LNCAP (cell line): ENCODE results near the gene GUCA2A.

Experiments used
- CTCF ChIP-seq: fragments of 450-650 bp; IDR thresholded peaks from 2 replicates; pipeline ENCODE4 v1.5.1; 2017; ENCODE audit warnings: mild to moderate bottlenecking

Gene GUCA2A

DNA sequence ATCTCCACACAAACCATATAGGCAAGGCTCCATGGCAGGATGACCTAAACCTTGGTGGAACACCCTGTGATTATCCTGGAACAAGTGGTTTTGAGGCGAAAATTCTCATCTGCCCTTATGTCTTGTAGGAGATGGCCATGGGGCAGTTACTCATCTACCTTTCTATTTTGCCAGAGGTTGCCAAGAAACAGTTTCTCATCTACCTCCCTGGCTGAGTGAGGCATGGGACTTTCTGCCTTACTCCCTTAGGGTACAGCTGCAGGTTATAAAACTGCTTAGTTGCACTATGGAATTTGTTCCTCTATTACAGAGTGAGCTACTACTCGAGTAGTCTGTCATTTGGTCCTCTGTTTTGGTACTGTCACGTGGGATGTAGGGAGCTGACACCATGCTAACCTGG, 31.3 kb upstream of the GUCA2A start:
- TF ChIP-seq CTCF, result no peak

DNA sequence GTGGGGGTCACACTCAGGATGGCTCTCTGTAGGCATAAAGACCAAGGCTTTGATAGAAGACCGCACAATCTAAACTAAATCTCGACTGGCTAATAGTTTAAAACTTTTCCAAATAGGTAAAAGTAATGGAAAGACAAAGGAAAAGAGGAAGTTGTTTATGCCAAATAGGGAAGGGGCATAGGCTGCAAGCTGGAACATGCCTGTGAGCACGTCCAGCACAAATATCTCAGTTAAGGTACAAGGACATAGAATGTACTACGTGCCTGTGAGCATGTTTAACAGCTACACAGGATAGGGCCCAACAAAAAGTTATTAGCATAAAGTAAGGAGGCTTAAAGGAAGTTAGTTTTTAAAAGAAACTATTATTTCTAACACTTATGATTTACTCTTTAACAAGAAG, 27.6 kb upstream of the GUCA2A start:
- TF ChIP-seq CTCF, result no peak

- no peak for TF ChIP-seq CTCF
Observed at GRCh38 chr1:42191319-42191718, 26.8 kb upstream of the GUCA2A start.

GRCh38 chr1:42189931-42190853, 25.6 kb upstream of the GUCA2A start:
- TF ChIP-seq CTCF, result no peak

GRCh38 chr1:42186152-42186551, 21.6 kb upstream of the GUCA2A start:
- no peak for TF ChIP-seq CTCF

DNA sequence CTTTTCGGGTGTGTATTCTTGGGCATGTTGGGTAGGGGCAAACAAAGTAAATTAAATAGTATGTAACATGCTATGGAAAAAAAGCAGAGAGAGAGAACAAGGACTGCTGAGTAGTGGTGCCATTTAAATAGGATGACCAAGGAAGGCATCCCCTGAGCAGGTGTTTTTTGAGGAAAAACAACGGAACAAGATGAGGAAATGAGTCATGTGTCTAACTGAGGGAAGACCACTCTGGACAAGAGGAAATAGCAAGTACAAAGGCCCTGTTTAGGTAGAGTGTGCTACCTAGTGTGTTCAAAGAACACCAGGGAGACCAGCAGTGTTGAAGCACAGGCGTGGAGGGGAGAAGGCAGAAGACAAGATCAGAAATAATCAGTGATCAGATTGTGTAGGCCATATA, 20.1 kb upstream of the GUCA2A start:
- TF ChIP-seq CTCF, result no peak

- TF ChIP-seq CTCF, result no peak
Observed at GRCh38 chr1:42183957-42184268, 19.4 kb upstream of the GUCA2A start.
